GM19455 (cell line): Measurements from ENCODE around the gene GPR68.
"Not testable (repeated sequence)": the region's sequence is repeated elsewhere in the genome, so short reads cannot be mapped to it uniquely, and the experiment has no call there.

Source experiments
- ATAC-seq: cut with Tn5 transposase; IDR thresholded peaks from one replicate; pipeline ENCODE4 v1.9.1; 2021; ENCODE audit not compliant: unreplicated experiment

The GPR68 gene

DNA sequence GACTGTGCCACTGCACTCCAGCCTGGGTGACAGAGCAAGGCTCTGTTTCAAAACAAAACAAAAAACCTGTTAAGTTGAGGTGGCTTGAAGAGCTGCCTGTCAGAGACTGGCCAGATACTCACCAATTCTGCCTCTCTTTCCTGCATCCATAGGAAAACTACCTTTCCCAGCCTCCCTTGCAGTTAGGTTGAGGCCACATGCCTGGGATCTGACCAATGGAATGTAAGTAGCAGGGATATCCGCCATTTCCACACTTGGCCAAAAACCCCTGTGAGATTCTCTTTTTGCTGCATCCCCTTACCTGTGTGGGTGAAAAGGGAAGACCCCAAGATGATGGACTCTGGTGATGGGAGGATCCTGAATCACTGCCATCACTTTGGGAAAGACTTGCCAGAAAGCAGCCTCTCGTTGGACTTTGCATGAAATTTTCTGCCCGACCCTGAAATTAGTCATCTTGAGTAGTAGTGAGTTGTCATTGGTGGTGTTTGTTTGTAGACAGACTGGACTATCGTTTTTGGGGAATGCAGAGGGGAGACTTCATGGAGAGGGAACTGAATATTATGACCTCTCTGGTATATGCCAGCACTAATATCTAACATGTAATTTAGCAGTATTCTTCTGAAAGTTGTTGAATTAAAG is 14.0 kb downstream of the GPR68 start:
- ATAC-seq: no peak

DNA sequence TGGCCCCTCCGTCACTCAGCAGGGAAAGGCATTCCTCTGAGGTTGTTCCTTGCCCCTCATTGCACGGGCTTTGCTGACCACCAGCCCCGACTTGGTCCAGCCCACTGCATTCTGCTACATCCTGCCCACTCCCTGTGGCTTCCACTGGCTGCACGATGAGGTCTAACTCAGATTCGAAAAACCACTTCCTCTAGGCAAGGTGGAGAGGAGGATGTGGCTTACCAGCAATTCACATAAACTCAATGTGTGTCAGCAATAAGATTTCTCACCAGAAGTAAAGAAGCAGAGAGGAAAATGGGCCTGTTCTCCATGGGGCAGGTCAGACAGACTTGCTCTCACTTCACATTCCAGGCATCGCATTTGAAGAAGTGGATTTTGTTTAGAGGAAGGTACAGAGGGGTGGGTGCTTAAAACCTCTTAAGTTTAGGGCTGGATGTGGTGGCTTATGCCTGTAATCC is 14.7 kb downstream of the GPR68 start:
- peak; percentile 82 for ATAC-seq

DNA sequence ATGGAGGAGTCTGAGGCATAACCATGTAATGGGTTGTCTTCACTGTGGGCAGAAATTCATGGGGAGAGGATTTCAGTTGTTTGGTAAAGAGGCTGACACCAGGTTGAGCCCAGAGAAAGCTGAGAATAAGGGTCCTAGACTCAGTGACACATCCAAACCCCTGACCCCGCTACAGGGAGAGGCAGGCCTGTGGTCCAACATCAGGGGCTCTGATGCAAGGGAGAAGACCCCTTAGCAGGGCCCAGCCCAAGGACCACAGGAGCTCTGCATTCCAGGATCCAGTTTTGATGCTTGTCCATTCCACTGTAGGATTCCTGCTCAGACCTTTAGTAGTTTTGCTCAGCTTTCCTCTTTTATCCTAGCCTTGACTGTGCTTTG is 15.5 kb downstream of the GPR68 start:
- ATAC-seq: no peak

DNA sequence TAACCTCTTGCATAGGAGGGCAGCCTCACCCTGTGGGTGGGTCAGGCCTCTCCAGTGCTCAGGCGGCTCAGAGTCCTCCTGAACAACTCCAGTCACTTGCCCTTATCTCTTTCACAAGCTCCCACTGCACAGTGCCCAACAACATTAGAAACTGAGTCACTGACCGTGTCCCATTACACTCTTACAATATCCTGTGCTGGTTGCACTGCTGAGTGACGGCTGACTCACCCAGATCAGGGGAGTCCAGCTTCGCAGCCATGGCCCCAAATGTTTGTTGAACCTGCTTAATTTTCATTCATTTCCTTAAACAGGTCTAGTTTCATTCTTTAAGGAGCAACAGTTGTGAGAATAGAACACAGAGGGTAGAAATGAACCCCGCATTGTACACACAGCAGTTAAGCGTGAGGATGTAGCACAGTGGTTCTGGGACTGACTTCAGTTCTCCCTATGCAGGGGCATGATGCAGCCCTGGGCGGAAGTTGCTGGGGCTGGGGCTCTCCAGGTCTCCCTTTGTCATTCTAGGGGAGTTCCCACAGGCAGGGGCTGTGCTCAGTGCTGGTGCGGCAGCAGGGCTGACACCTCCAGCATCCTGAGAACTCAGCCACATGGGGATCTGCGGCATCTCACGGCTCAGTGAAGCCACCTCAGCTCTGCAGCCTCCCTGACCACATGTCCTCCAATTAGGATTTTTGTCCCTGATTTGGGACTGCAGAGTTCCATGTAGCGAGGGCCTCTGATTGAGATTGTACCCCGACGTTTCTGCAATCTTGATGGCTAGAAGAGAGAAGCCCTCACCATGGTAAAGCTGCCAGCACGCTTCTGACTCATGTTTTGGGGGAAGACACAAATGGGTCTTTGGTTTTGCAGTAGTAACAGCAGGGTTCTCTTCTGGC is 16.1 kb downstream of the GPR68 start:
- ATAC-seq: peak; percentile 71

DNA sequence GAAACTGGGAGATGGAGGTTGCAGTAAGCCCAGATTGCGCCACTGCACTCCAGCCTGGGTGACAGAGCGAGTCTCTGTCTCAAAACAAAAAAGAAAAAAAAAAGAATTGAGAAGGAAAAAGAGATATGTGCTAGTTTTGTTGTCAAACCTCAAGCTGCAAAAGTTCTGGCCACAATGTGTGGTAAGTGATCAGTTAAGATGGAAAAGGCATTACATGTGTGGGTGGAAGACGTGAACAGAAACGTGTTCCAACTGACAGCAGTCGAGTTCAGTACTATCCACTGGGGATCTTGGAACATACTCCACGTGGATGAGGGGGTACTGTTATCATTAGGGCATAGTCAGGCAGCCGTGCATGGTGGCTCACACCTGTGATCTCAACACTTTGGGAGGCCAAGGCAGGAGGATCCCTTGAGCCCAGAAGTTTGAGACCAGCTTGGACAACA is 17.3 kb downstream of the GPR68 start:
- ATAC-seq: no peak

DNA sequence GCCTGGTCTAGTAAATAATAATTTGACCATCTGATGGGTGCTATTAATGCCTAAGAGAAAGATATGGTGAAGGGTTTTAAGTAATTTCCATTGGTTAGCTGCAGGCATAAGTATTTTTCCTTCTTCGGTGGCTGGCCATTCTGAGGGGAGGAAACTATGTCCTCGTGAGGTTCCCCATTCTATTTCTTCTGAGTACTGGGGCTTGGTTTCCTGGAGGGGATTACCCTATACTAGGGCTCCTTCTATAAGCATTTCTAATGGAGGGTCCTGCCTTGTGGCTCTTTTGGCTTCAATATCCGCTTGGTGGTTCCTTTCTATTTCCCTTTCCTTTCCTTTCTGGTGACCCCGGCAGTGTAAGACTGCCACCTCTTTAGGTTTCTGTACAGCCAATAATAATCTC is 18.1 kb downstream of the GPR68 start:
- not testable (repeated sequence) for ATAC-seq

DNA sequence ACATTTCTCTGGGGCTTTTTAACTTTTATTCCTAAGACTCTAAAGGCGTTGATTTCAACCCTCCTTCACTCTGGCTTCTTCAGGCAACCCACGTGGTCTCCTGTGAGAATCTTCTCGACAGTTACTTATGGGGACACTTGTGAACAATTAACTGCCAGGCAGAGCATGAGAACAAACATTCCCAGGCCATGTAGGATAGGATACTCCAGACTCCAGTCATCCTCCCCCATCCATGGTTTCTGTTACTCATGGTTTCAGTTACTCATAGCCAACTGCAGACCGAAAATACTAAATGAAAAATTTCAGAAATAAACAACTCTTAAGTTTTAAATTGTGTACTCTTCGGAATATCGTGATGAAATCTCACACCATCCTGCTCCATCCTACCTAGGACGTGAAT is 19.5 kb downstream of the GPR68 start:
- no peak for ATAC-seq

DNA sequence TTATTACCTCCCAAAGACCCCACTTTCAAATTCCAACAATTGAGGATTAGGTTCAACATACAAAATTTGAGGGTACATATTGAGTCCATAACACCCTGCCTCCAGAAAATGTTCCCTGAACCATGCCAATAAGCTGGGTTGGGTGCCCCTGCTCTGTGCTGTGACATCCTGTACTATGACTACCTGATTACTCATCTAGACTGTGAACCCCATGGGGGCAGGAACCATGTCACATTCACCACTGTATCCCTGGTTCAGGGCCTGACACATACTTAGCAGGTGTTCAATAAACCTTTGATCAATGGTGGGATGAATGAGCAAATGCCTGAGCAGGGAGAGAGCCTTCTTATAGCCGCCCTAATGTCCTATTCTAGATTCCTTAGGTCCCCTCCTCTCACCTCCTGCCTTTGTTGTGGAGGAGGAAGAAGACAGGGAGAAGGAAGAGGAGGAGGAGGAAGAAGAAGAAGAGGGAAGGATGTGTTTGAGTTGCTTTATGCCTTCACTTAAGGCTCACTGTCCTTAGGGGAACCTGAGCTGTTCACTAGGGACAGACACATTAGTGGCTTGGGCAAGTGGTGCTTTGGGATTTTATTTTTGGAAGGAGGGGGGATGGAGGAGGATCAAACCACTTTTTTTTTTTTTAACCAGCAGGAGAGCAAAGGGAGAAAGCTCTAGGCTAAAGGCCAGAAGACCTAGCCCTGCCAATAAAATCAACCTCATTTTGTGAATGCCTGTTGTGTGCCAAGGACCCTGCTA is 21.3 kb downstream of the GPR68 start:
- ATAC-seq: no peak

DNA sequence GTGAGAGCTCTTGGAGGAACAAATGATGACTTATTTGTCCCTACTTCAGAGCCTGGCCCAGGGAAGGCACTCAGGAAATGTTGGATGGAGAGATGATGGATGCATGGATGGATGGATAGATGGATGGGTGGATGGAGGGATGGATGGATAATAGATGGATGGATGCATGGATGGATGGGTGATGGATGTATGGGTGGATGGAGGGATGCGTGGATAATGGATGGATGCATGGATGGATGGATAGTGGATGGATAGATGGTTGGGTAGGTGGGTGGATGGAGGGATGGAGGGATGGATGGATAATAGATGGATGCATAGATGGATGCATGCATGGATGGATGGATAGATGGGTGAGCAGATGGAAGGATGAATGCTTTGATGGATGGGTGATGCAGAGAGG is 23.2 kb downstream of the GPR68 start:
- no peak for ATAC-seq

DNA sequence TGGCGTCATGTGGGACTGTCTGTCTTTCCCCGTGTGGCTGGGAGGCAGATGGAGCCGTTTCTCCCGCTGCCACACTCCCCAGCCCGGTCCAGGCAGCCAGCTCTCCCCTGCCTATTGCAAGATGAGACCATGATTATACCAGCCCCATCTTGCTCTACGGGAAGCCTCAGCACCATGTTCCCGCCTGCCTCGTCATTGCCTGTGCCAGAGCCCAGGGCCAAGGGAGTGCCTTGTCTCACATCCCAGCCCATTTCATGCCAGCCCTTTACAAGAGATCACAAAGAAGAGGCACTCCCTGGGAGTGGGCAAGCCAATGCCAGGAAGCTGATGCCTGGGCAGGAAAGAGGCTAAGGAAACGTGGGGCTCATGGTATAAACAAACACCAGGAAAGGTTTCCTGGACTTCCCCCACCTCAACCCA is 23.9 kb downstream of the GPR68 start:
- no peak for ATAC-seq

DNA sequence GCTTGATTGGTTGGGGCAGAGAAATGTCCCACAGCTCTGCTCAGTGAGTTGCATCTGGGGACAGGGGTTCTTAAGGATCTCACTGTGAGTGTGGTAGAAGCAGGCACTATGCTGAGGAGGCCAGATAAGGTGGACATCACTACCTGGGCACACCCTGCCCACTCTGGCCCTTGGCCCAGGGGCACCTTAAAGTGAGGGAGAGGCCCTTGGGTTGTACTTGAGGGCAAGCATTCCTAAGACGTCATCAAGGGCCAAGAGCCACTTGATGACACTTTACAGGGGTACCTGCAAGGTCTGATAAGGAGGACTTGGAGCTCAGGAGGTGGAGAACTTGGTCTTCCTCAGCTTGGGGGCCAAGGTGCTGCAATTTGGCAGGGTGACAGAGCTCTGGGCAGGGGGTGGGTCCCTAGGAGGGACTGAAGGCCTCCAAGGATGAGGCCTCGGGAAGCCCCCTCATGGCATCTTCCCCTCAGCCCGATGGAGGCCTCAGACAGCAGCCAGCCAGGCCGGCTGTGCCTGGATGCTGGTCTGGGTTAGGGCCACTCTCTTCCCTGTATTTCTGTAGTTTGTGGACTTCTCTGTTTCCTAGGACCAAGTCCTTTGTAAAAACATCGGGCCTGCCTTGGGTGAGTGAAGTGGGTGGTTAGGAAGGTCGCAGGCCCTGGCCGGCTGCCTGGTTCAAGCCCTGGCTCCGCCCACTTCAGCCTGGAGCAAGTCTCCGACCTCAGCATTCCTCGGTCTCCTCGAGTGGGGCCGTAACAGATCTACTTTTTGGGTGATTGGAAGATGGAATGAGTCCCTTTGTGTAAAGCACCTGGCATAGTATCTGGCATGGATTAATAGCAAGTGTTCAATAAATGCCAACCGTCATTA is 24.8 kb downstream of the GPR68 start:
- ATAC-seq: no peak

DNA sequence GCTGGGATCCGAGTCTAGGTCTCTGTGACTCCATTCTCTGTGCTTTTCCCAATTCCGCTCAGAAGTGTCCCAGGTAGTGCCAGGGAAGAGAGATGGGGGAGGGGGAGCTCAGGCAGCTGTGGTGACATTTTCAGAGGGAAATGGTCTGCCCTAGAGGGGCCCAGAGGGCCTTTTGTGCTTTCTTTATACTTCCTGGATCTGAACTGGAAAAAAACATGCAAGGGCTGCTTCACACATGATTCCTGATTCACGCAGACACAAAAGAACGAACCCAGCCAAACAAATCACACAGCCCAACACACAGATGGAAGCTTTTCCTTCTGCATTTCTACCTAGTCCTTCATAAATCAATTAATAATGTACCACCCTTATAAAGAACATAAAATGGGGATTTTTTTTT is 26.5 kb downstream of the GPR68 start:
- ATAC-seq: no peak

DNA sequence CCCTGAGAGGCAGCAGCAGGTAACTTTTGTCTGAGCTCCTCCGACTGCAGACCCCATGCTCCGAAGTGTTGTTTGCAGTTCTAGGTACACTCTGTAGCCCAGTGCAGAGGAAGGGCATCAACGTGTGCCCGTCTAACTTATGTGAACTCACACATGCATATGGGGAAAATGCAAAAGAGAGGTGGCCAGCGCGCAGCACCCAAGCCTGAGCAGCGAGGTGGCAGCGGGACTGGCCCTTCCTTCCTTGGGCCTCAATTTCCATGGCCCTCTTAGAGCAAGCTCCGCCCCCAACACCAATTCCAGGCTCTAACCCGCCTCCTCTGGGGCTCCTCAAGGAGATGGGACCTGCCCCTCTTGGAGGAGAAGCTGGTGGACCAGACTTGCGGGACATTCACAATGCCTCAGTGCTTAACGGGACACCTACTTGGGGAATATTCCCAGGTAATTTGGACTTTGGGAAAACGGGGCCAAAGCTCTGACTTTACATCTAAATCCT is 27.7 kb downstream of the GPR68 start:
- ATAC-seq: no peak

DNA sequence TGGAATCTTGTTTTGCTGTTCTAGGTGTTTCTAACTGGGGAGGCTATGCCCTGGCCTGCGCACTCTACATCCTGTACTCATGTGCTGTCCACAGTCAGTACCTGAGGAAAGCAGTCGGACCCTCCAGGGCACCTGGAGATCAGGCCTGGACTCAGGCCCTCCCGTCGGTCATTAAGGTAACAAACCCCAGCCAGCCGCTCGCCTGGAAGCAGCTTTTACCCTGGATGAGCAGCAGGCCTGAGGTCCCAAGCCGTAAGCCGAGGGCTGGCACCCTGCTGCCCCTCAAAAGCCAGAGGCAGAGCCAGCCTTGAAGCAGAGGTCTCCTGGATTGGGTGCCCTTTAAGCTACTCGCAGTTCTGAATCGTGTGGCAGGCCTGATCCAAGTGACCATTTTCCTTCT is 29.1 kb downstream of the GPR68 start:
- ATAC-seq: no peak

DNA sequence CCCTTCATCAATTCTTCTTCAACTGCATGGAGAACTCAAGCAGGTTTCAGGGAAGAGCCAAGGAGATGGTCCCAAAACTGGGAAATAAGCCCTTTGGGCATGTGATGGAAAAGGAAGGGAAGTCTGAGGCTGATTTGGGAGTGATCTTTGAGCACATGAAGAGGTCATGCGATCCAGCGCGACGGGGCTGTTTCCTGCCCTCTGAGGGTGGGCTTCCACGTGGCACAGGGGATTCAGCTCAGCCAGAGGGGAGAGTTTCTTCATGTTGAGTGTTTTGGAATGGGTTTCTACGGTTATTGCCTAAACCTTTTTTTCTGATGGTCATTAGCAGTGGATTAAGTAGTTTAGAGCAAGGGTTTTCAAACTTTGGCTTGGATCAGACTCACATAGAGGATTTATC is 30.2 kb downstream of the GPR68 start:
- ATAC-seq: no peak

DNA sequence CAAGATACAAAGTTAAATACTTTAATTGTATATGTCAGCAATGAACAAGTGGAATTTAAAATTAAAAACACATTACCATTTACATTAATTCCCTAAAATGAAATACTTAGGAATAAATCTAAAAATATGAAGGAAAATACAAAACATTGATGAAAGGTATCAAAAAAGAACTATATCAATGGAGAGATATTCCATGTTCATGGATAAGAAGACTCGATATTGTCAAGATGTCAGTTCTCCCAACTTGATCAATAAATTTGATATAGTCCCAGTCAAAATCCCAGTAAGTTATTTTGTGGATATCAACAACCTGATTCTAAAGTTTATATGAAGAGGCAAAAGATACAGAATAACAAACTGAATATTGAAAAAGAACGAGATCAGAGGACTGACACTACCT is 33.5 kb downstream of the GPR68 start:
- ATAC-seq: no peak

DNA sequence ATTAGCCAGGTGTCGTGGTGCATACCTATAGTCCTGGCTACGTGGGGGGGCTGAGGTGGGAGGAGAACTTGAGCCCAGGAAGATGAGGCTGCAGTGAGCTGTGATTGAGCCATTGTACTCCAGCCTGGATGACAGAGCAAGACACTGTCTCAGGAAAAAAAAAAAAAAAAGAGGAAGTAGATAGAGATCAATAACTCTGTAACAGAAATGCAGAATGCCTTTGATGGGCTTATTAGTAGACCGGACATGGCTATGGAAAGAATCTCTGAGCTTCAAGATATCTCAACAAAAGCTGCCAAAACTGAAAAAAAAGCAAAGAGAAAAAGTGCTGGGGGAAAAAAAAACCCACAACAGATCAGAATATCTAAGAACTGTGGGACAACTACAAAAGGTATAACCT is 37.5 kb downstream of the GPR68 start:
- no peak for ATAC-seq

DNA sequence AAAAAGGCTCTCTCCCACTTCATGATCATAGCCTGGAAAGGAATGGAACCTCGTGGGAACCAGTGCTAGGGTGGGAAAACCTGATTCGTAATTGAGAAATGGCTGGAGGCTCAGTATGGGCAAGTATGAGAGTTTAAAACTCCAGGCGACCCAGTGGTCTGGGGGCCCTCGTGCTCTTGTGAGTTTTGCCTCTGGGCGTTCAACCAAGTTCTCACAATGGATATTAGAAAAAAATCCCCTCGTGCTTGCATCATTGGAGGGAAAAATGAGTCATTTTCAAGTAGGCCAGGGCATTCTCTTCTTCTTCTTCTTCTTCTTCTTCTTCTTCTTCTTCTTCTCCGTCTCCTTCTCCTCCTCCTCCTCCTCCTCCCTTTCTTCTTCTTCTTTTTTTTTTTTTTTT is 39.0 kb downstream of the GPR68 start:
- ATAC-seq: no peak

DNA sequence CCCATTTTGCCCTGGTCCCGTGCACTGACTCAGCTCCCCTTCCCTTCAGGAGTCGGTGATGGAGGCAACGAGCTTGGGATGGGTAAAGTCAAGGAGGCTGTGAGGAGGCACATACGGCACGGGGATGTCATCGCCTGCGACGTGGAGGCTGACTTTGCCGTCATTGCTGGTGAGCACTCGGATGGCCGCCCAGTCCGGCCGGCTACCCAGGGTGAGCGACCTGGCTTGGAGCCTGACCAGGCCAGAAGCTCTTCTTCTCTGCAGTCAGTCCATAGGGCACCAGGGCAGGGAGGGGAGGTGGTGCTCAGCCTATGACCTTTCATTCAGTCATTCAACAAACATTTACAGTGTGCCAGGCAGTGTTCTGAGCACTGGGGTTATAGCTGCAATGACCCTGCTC is 39.8 kb downstream of the GPR68 start:
- no peak for ATAC-seq

DNA sequence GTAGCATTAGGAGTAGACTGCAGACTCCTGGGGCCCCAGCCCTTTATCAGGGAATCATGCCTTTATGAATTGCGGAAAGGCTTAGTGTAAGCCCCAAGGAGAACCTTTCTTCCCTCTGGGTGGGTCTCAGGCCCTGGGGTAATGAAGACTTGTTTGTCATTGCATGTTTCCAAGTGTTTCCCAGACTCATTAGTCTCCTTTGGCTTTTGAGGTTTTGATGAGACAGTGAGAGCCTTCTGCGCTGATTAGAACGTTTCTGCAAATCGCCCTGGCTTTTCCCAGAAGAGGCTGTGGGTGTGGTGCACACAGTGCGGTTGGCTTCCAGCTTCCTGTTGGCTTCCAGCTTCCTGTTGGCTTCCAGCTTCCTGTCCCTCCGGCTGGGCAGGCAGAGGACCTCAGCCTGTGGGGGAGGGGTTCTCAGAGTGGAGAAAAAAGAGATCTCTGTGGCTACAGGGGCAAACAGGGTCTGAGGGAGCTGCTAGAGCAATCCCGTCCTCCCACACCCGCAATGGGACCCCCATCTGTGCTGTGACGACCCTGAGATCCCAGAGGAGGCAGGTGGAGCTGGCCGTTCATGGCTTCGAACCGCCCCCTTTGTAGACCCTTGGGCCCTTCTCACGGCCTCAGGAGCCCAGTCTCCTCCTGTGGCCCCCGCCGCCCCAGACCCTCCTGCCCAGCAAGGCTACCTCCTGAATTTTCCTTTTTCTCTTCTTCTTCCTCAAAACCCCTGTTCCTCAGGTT is 42.1 kb downstream of the GPR68 start:
- no peak for ATAC-seq
